H9 (cell line): ENCODE results near the gene FAM209A. TPM values are rescaled to one million over a fixed set of nuclear protein-coding genes. Genes with fewer than 3 reads are reported as not detected.

Source experiments
- DNase-seq: peaks from one replicate; pipeline ENCODE4 v3.0.0-alpha.2; 2017
- H2AFZ ChIP-seq: one replicate; pipeline ENCODE4 v1.6.1; 2013; ENCODE audit warnings: mild to moderate bottlenecking, low read length, control low read depth, moderate library complexity
- H2AK5ac ChIP-seq: 2 replicates; pipeline ENCODE4 v1.6.1; 2013; ENCODE audit warnings: low read length, control low read depth, mixed read lengths; ENCODE audit not compliant: insufficient read length
- H2BK120ac ChIP-seq: one replicate; pipeline ENCODE4 v1.6.1; 2013; ENCODE audit warnings: low read depth, mild to moderate bottlenecking, low read length, control low read depth, inconsistent platforms; ENCODE audit not compliant: poor library complexity, severe bottlenecking
- H2BK12ac ChIP-seq: 2 replicates; pipeline ENCODE4 v1.6.1; 2013; ENCODE audit warnings: low read length, control low read depth, mixed read lengths, low read depth; ENCODE audit not compliant: insufficient read length
- H2BK15ac ChIP-seq: 2 replicates; pipeline ENCODE4 v1.6.1; 2013; ENCODE audit warnings: low read depth, low read length, control low read depth
- H2BK20ac ChIP-seq: one replicate; pipeline ENCODE4 v1.6.1; 2013; ENCODE audit warnings: low read depth, mild to moderate bottlenecking, low read length, control low read depth, inconsistent platforms; ENCODE audit not compliant: poor library complexity, severe bottlenecking
- H2BK5ac ChIP-seq: 2 replicates; pipeline ENCODE4 v1.6.1; 2013; ENCODE audit warnings: low read length, control low read depth, mixed read lengths; ENCODE audit not compliant: insufficient read length
- H3K14ac ChIP-seq: 2 replicates; pipeline ENCODE4 v1.6.1; 2013; ENCODE audit warnings: low read length, control low read depth; ENCODE audit not compliant: insufficient read depth
- H3K18ac ChIP-seq: 2 replicates; pipeline ENCODE4 v1.6.1; 2013; ENCODE audit warnings: low read depth, mild to moderate bottlenecking, mixed read lengths, low read length, control low read depth; ENCODE audit not compliant: insufficient read length
- H3K23ac ChIP-seq: 2 replicates; pipeline ENCODE4 v1.6.1; 2013; ENCODE audit warnings: low read length, control low read depth, mixed read lengths, low read depth; ENCODE audit not compliant: insufficient read length
- H3K23me2 ChIP-seq: 2 replicates; pipeline ENCODE4 v1.6.1; 2013; ENCODE audit warnings: low read depth, mild to moderate bottlenecking, mixed read lengths, low read length, control low read depth; ENCODE audit not compliant: insufficient read length, poor library complexity, severe bottlenecking
- H3K27ac ChIP-seq: 2 replicates; pipeline ENCODE4 v1.5.1; 2013; ENCODE audit warnings: low read length, control low read depth, mixed read lengths, low read depth; ENCODE audit not compliant: insufficient read length
- H3K27me3 ChIP-seq: 2 replicates; pipeline ENCODE4 v1.6.1; 2013; ENCODE audit warnings: low read length, control low read depth, inconsistent platforms; ENCODE audit not compliant: insufficient read depth
- H3K4ac ChIP-seq: 2 replicates; pipeline ENCODE4 v1.6.1; 2013; ENCODE audit warnings: low read depth, mild to moderate bottlenecking, control low read depth, inconsistent platforms, low read length, moderate library complexity
- H3K4me1 ChIP-seq: 2 replicates; pipeline ENCODE4 v1.6.1; 2013; ENCODE audit warnings: low read length, control low read depth, inconsistent platforms; ENCODE audit not compliant: insufficient read depth
- H3K4me2 ChIP-seq: 2 replicates; pipeline ENCODE4 v1.6.1; 2013; ENCODE audit warnings: low read length, control low read depth, mixed read lengths; ENCODE audit not compliant: insufficient read length, insufficient read depth
- H3K56ac ChIP-seq: 2 replicates; pipeline ENCODE4 v1.6.1; 2013; ENCODE audit warnings: low read depth, mild to moderate bottlenecking, mixed read lengths, low read length, control low read depth; ENCODE audit not compliant: insufficient read length
- H3K79me1 ChIP-seq: 2 replicates; pipeline ENCODE4 v1.6.1; 2013; ENCODE audit warnings: low read depth, mild to moderate bottlenecking, moderate library complexity, low read length, control low read depth, inconsistent platforms; ENCODE audit not compliant: insufficient read depth, poor library complexity, severe bottlenecking
- H3K79me2 ChIP-seq: 2 replicates; pipeline ENCODE4 v1.6.1; 2013; ENCODE audit warnings: low read length, control low read depth, inconsistent platforms; ENCODE audit not compliant: insufficient read depth
- H3K9ac ChIP-seq: 2 replicates; pipeline ENCODE4 v1.6.1; 2013; ENCODE audit warnings: low read length, control low read depth, mixed read lengths; ENCODE audit not compliant: insufficient read length; ENCODE audit errors: extremely low read depth
- H3K9me3 ChIP-seq: one replicate; pipeline ENCODE4 v1.6.1; 2013; ENCODE audit warnings: low read depth, low read length, inconsistent platforms; ENCODE audit not compliant: control insufficient read depth
- H3T11ph ChIP-seq: one replicate; pipeline ENCODE4 v1.6.1; 2013; ENCODE audit warnings: mild to moderate bottlenecking, low read length, control low read depth, inconsistent platforms
- H4K20me1 ChIP-seq: one replicate; pipeline ENCODE4 v1.6.1; 2013; ENCODE audit not compliant: control insufficient read depth, insufficient read length, insufficient read depth
- H4K5ac ChIP-seq: 2 replicates; pipeline ENCODE4 v1.6.1; 2013; ENCODE audit warnings: low read depth, mild to moderate bottlenecking, mixed read lengths, low read length, control low read depth; ENCODE audit not compliant: insufficient read length
- H4K8ac ChIP-seq: replicated peaks from 2 replicates; pipeline ENCODE4 v1.6.1; 2013; ENCODE audit warnings: low read length, control low read depth, mixed read lengths, low read depth; ENCODE audit not compliant: insufficient read length
- H4K91ac ChIP-seq: 2 replicates; pipeline ENCODE4 v1.6.1; 2013; ENCODE audit warnings: low read depth, mild to moderate bottlenecking, moderate library complexity, mixed read lengths, low read length, control low read depth; ENCODE audit not compliant: insufficient read length
- H3K27ac Mint-ChIP-seq, 3 experiments: 2 replicates in 2 of 3; 3 replicates in 1 of 3; pipeline ENCODE4 v1.8.0; 2020 to 2021; ENCODE audit warnings: mixed read lengths in 3 of 3, mild to moderate bottlenecking in 1 of 3, moderate library complexity in 1 of 3
- H3K27me3 Mint-ChIP-seq: 2 replicates; pipeline ENCODE4 v1.8.0; 2021; ENCODE audit warnings: low read depth, mild to moderate bottlenecking, moderate library complexity, mixed read lengths
- H3K36me3 Mint-ChIP-seq, 3 experiments: 2 replicates in 2 of 3; 3 replicates in 1 of 3; pipeline ENCODE4 v1.8.0; 2020 to 2021; ENCODE audit warnings: low read depth in 3 of 3, mixed read lengths in 3 of 3; ENCODE audit not compliant: insufficient read depth in 1 of 3
- H3K4me1 Mint-ChIP-seq, 2 experiments: 2 replicates each; pipeline ENCODE4 v1.8.0; 2020; ENCODE audit warnings: mixed read lengths in 2 of 2
- H3K4me3 Mint-ChIP-seq, 2 experiments: 2 replicates in 1 of 2; 3 replicates in 1 of 2; pipeline ENCODE4 v1.8.0; 2020 to 2021; ENCODE audit warnings: mild to moderate bottlenecking in 2 of 2, mixed read lengths in 2 of 2, moderate library complexity in 1 of 2
- H3K9me3 Mint-ChIP-seq, 2 experiments: 2 replicates in 1 of 2; 3 replicates in 1 of 2; pipeline ENCODE4 v1.8.0; 2020; ENCODE audit warnings: mild to moderate bottlenecking in 2 of 2, mixed read lengths in 2 of 2, moderate library complexity in 1 of 2
- CTCF ChIP-seq: fragments of 200-600 bp; sonication (generic); conservative IDR thresholded peaks from 3 replicates; pipeline ENCODE4 v1.8.0; 2021; ENCODE audit warnings: antibody characterized with exemption, mild to moderate bottlenecking
- WGBS: extraction: QIAGEN DNeasy Blood & Tissue Kit; methylation state at CpG from one replicate; pipeline ENCODE4 v1.1.7; 2013; ENCODE audit warnings: missing lambda C conversion rate, low lambda C conversion rate, mixed read lengths; ENCODE audit not compliant: insufficient read length; ENCODE audit errors: extremely low coverage; 5-methylcytosine and 5-hydroxymethylcytosine counted together
- total RNA-seq: library from RNA; stranded (reverse); gene quantifications from 2 replicates; pipeline ENCODE4 v1.2.1, GENCODE V29; 2021

Gene FAM209A
- total RNA-seq, 1 experiment from 2014 or later, result not detected

DNA sequence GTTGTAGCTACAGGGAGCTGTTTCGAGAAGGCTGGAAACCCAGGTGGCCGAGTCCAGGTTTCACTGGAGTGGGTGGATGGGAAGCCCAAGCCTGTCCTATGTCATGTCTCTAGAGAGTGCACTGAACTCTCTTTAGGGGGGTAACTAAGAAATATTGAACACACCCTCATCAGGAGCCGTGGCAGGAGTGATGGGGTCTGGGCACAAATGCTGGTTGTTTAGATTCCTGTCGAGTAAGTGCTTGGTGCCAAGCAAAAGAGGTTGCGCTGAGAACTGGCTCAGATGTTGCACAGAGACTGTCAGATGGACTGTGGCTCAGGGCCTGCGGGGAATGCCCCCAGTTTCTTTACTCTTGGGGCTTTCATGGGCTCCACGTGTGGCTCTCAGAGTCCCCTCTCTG is 7.3 kb upstream of the FAM209A start:
- Histone ChIP-seq H2BK120ac (no peak overlapping the region), H3K23ac (no peak overlapping the region), H2BK5ac (no peak overlapping the region), H4K20me1 (no peaks in the 10 kb centered on the region), H4K8ac (no peak overlapping the region), H3K4me2 (no peak overlapping the region), H3K27me3 (no peaks in the 10 kb centered on the region), H3K4ac (no peak overlapping the region), H3K79me2 (no peaks in the 10 kb centered on the region), H3K27ac (no peak overlapping the region), H2BK12ac (no peak overlapping the region), H3K9ac (no peak overlapping the region), H3T11ph (no peak overlapping the region), H3K9me3 (no peaks in the 10 kb centered on the region), H3K56ac (no peak overlapping the region), H4K91ac (no peak overlapping the region), H3K4me1 (no peaks in the 10 kb centered on the region), H3K23me2 (no peaks in the 10 kb centered on the region), H2AK5ac (no peak overlapping the region), H3K79me1 (no peaks in the 10 kb centered on the region), H4K5ac (no peak overlapping the region), H2BK20ac (no peak overlapping the region), H3K18ac (no peak overlapping the region), H2AFZ (no peak overlapping the region), H2BK15ac (no peak overlapping the region), H3K14ac (no peak overlapping the region)
- TF ChIP-seq CTCF, result no peak
- peaks cover 39 to 59% (median 56%) of the 10 kb centered on the region in 3 experiments for H3K36me3 Mint-ChIP-seq
- peaks cover 3% of the 10 kb centered on the region for H3K27me3 Mint-ChIP-seq
- no CpG with 5 or more reads among the region's 7 CpGs for WGBS
- DNase-seq, result no peak
- no peak overlapping the region for H3K4me3 Mint-ChIP-seq
- no peaks in the 10 kb centered on the region; a peak in 1 of 4 replicates for H3K4me1 Mint-ChIP-seq
- H3K9me3 Mint-ChIP-seq, result peaks cover 17 to 19% of the 10 kb centered on the region in 2 experiments
- no peak overlapping the region for H3K27ac Mint-ChIP-seq
